Measurements from ENCODE around the gene PIGR. TPM values are rescaled to one million over a fixed set of nuclear protein-coding genes. Genes with fewer than 3 reads are reported as not detected.

Gene PIGR
- total and polyA plus RNA-seq, 2 of the 8 experiments (the other 6 are each of a cell fraction or from before 2014, with no cell fraction given): not detected

DNA sequence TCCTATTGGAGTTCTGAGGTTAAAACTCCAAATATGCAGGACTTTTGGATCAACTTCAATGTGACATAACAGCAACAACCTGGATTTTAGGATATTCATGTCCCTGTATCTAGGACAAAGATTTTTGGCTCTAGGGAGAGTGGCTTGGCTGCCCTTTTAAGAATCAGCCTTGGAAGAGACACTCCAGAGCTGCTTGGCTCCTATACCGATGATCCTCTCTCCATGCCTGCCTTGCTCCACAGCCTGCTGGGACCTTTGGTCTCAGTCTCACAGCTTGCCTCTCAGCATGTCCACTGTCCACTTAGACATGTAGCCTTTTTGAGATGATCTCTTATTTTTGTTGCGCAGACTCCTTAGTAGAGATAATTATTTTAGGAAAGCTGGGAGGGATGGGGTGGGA lies 20.0 kb downstream of the PIGR start:
- H3K23me2 ChIP-seq (ENCODE audit: low read depth, low read length): peaks cover 12% of the 10 kb centered on the region
- no peak overlapping the region for H4K8ac ChIP-seq (ENCODE audit: extremely low read depth, insufficient read depth, low read length)
- no peaks in the 10 kb centered on the region for H3K79me2 ChIP-seq (ENCODE audit: control insufficient read depth in 1 of 2, insufficient read depth in 2 of 2, low read length in 2 of 2)
- no peak overlapping the region for H3K27ac ChIP-seq (ENCODE audit: low read depth, low read length)
- H2BK12ac ChIP-seq (ENCODE audit: low read depth, low read length): no peak overlapping the region
- H3K4ac ChIP-seq (replicated peaks; ENCODE audit: insufficient read length, low read depth, low read length): no peak overlapping the region
- H2BK15ac ChIP-seq (ENCODE audit: low read length): no peak overlapping the region
- H3K9ac ChIP-seq (replicated peaks in 1 of 4; ENCODE audit: extremely low read depth in 1 of 4, low read depth in 3 of 4, low read length in 3 of 4): no peak overlapping the region
- H2AFZ ChIP-seq (ENCODE audit: low read length): no peak overlapping the region
- no peak overlapping the region for H4K5ac ChIP-seq (ENCODE audit: insufficient read length, low read depth, low read length)
- H3K4me1 ChIP-seq (replicated peaks in 1 of 4; ENCODE audit: control insufficient read depth in 3 of 4, insufficient read depth in 4 of 4, low read length in 3 of 4): no peaks in the 10 kb centered on the region
- H2AK5ac ChIP-seq (ENCODE audit: low read depth, low read length): no peak overlapping the region
- H3K14ac ChIP-seq (ENCODE audit: insufficient read length): no peak overlapping the region
- no peak overlapping the region for H4K91ac ChIP-seq (replicated peaks; ENCODE audit: insufficient read length, low read length)
- H3K4me2 ChIP-seq (ENCODE audit: insufficient read depth in 1 of 2, low read depth in 2 of 2, low read length in 2 of 2): no peak overlapping the region
- H3K18ac ChIP-seq (ENCODE audit: extremely low read depth, low read length): no peak overlapping the region
- POLR2A ChIA-PET (ENCODE audit: partially characterized antibody): interaction anchor here (0.6 kb wide), 1 partner anchor 60 kb away, joined by 3 read pairs; no protein-coding TSS in a partner anchor
- peaks cover 0 to 2% (median 0%) of the 10 kb centered on the region in 4 experiments; a peak in 1 of 7 replicates for H3K27me3 ChIP-seq (replicated peaks in 1 of 4; ENCODE audit: control insufficient read depth in 3 of 4, extremely low read depth in 1 of 4, insufficient read depth in 3 of 4, low read length in 3 of 4)
- no peak overlapping the region for H2BK20ac ChIP-seq (ENCODE audit: low read length)
- H3K4me3 ChIP-seq (ENCODE audit: extremely low read depth in 1 of 4, insufficient read depth in 2 of 4, low read depth in 3 of 4, low read length in 4 of 4): no peak overlapping the region
- CTCF ChIA-PET (ENCODE audit: partially characterized antibody): interaction anchor here (1.0 to 13.8 kb wide), 8 partner anchors 9 to 128 kb away, joined by 3 to 226 read pairs (median 4); partner anchors contain the start of genes FCMR and PIGR
- DNase-seq (ENCODE audit: low read depth in 1 of 2, low spot score in 2 of 2): no peak
- no peak overlapping the region for H2BK120ac ChIP-seq (replicated peaks; ENCODE audit: low read depth, low read length)
- H3K36me3 ChIP-seq (ENCODE audit: control insufficient read depth in 2 of 4, insufficient read depth in 4 of 4, low read length in 3 of 4): peaks cover 0 to 5% (median 0%) of the 10 kb centered on the region in 4 experiments; a peak in 1 of 8 replicates
- 0 out of 2 replicates have a peak, but pooled peaks cover 2% of the 10 kb centered on the region for H3K79me1 ChIP-seq (ENCODE audit: low read depth, low read length)
- FAIRE-seq: no peak
- H3K23ac ChIP-seq (ENCODE audit: insufficient read length): no peak overlapping the region
- H4K20me1 ChIP-seq (replicated peaks in 1 of 2; ENCODE audit: control insufficient read depth in 1 of 2, insufficient read depth in 2 of 2, low read length in 2 of 2): peaks cover 0 to 11% of the 10 kb centered on the region in 2 experiments
- H2BK5ac ChIP-seq (ENCODE audit: low read depth, low read length): no peak overlapping the region
- no peaks in the 10 kb centered on the region; a peak in 1 of 4 replicates for H3K9me3 ChIP-seq (ENCODE audit: insufficient read depth in 2 of 2, low read depth in 1 of 2, low read length in 1 of 2)
- WGBS, 2 experiments (ENCODE audit: extremely low coverage in 1 of 2, insufficient coverage in 1 of 2, insufficient read length in 1 of 2, insufficient replicate concordance in 2 of 2, low coverage in 1 of 2, low lambda C conversion rate in 2 of 2, missing lambda C conversion rate in 1 of 2): 97% methylated on average over 2 of the region's 2 CpGs; no CpG with 5 or more reads in 1 of the 2 experiments
- no peak overlapping the region for H3K56ac ChIP-seq (replicated peaks; ENCODE audit: insufficient read length, low read depth, low read length)
- TF ChIP-seq KDM1A (IDR thresholded peaks at IDR 0.05; ENCODE audit: borderline replicate concordance, low read length) (no peak), TAF7 (optimal IDR thresholded peaks at IDR 0.05; ENCODE audit: borderline replicate concordance, low read depth, low read length) (no peak), SRF (IDR thresholded peaks at IDR 0.05; ENCODE audit: low read depth, low read length) (no peak), CEBPB (IDR thresholded peaks at IDR 0.05; ENCODE audit: low read depth, low read length) (no peak), RNF2 (IDR thresholded peaks at IDR 0.05; ENCODE audit: borderline replicate concordance, low read depth, low read length, missing control alignments, poor library complexity, severe bottlenecking) (no peak), POLR2AphosphoS5 (IDR thresholded peaks at IDR 0.05; ENCODE audit: low read depth, low read length) (no peak), POLR2A (IDR thresholded peaks at IDR 0.05; ENCODE audit: control extremely low read depth in 1 of 2, low read depth in 2 of 2, low read length in 2 of 2) (no peak), TCF12 (IDR thresholded peaks at IDR 0.05; ENCODE audit: low read depth, low read length) (no peak), GABPA (IDR thresholded peaks at IDR 0.05; ENCODE audit: borderline replicate concordance, insufficient read depth, low read length) (no peak), KDM4A (IDR thresholded peaks at IDR 0.05; ENCODE audit: low read depth, low read length, severe bottlenecking) (no peak), RFX5 (IDR thresholded peaks at IDR 0.05; ENCODE audit: borderline replicate concordance, low read depth, low read length) (no peak), SIX5 (IDR thresholded peaks at IDR 0.05; ENCODE audit: low read depth, low read length) (no peak)
- TF ChIP-seq, protein P1, sequence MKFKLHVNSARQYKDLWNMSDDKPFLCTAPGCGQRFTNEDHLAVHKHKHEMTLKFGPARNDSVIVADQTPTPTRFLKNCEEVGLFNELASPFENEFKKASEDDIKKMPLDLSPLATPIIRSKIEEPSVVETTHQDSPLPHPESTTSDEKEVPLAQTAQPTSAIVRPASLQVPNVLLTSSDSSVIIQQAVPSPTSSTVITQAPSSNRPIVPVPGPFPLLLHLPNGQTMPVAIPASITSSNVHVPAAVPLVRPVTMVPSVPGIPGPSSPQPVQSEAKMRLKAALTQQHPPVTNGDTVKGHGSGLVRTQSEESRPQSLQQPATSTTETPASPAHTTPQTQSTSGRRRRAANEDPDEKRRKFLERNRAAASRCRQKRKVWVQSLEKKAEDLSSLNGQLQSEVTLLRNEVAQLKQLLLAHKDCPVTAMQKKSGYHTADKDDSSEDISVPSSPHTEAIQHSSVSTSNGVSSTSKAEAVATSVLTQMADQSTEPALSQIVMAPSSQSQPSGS (IDR thresholded peaks at IDR 0.05; ENCODE audit: low read length): no peak
